GM18951 (cell line): ENCODE results near the gene RYR2.
"Not testable (repeated sequence)": the region's sequence is repeated elsewhere in the genome, so short reads cannot be mapped to it uniquely, and the experiment has no call there.

Source experiments
- POLR2A ChIP-seq: IDR thresholded peaks from 4 replicates; pipeline ENCODE4 v1.6.1; 2011; ENCODE audit warnings: mild to moderate bottlenecking; ENCODE audit not compliant: insufficient read length, insufficient read depth; ENCODE audit errors: extremely low read depth
- in situ Hi-C: fragments of 300-500 bp; cut with MboI; formaldehyde crosslinking; loops from one replicate; pipeline ENCODE4 v1.12.0; 2022; ENCODE audit warnings: low sequenced_read_pairs, mixed read lengths, inconsistent platforms; ENCODE audit not compliant: unreplicated experiment

Gene RYR2

DNA sequence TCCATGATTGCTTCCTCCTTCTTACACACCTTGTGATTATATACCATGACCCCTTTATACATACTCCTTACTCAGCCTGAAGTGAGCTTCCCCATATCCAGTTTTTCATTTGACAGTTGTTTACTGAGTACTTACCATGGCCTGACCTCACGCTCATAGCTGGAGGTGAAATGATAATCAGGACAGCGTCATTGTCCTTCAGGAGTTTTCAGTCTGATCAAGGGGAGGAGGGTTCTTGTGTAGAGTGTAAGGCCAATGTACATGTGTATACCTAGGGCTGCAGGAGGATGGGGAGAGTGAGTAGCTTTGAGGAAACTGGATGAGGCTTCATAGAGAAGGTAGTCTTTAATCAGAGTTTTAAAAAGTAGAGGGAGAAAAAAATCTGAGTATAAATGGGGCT lies 325.8 kb downstream of the RYR2 start:
- in situ Hi-C loops: no loop called here
- TF ChIP-seq POLR2A: no peak

DNA sequence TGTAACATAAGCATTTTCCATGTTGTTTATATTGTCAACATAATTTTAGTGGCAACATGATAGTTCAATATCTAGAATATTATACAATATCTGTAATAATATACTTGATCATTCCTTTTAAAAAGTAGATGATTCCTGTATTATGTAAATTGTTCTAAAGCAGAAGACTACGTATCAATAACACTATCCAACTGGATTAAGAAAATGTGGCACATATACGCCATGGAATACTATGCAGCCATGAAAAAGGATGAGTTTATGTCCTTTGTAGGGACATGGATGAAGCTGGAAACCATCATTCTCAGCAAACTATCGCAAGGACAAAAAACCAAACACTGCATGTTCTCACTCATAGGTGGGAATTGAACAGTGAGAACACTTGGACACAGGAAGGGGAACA lies 329.5 kb downstream of the RYR2 start:
- in situ Hi-C loops: not testable (repeated sequence)

DNA sequence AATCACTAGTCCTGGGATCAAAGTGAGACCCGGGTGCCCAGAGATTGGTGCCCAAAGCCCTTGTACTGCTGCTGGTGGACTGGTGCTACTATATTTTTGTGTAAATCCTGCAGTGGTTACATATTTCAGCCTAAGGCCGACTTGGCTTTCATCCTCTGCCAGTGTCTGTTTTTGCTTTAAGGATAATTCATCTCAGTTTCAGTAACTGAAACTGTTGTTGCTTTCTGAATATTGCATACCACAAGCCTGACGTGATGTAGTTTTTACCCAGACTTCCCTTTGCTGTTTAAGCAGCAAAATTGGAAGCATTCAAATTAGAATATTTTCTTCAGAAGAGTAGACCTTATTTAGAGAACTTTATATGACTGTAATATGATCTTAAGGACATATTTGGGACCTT lies 341.8 kb downstream of the RYR2 start:
- no peak for TF ChIP-seq POLR2A
- in situ Hi-C loops: loop anchor here (25.0 kb wide), 1 partner anchor 1271 kb away; no protein-coding TSS in a partner anchor

DNA sequence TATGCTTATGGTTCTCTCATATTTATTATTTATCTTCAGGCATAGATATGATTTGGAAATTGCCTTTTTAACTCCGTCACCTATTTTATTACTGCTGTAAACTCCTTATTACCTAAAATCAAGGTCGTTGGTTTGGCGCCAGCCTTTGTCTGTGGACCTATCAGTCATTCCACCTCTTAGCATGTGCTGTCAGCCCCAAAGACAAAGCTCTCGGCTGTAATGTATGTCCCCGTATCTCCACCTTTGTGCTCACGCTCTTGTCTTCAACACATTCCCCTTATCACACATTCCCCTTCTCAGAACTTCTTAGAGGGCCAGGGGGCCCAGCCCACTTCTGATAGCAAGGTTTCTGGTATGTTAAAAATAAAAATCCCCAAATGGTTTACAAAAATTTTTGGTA lies 342.2 kb downstream of the RYR2 start:
- in situ Hi-C loops: loop anchor here (25.0 kb wide), 1 partner anchor 1272 kb away; no protein-coding TSS in a partner anchor
- no peak for TF ChIP-seq POLR2A

DNA sequence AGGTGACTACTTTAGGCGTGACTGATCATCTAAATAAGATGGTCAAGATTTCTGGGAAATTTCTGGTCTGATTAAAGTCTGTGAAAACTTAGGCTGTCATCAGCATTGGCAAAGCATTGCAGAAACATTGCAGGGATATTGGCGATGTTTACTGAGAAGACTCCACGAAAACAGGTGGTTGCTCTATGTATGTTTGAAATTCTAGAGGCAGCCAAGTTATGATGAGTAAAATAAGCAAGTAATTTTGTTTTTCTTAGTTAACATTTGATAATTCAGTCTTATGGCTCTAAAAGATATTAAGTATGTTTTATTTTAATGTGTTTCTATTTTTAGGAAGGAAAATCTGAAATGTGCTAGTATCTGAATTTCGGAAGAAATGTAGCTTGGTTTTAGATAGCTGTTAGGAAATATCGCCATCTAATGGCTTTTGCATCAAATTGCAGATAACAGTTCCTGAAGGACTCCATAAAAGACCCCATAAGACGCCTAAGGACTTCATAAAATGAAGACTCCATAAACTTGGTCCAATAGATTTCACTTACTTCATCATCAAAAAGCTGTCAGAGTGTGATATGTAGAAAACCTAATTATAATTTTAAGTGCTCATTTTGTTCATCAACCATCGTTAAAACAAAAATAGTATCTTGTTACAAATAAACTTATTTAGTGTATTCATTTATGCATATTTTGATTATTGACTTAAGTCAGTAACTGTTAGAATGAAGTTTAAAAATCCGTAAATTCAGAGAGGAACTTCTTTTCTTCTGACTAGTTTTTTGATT lies 344.6 kb downstream of the RYR2 start:
- in situ Hi-C loops: loop anchor here (25.0 kb wide), 1 partner anchor 1274 kb away; no protein-coding TSS in a partner anchor
- TF ChIP-seq POLR2A: no peak

DNA sequence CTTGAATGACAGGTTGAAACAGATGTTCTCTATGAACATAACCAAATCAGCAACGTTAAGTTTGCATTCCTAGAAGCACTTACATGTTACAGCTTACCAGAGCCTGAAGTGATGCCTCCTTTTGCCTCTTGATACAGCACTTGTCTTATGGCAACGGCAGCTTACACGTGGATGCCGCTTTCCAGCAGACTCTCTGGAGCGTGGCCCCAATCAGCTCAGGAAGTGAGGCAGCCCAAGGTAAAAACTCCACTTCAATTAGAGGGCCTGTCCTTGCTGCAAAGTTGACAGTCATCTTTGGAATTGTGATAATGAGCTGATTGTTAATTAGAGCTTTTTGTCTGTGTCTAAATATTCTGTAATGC lies 345.1 kb downstream of the RYR2 start:
- in situ Hi-C loops: loop anchor here (25.0 kb wide), 1 partner anchor 1275 kb away; no protein-coding TSS in a partner anchor
- no peak for TF ChIP-seq POLR2A

DNA sequence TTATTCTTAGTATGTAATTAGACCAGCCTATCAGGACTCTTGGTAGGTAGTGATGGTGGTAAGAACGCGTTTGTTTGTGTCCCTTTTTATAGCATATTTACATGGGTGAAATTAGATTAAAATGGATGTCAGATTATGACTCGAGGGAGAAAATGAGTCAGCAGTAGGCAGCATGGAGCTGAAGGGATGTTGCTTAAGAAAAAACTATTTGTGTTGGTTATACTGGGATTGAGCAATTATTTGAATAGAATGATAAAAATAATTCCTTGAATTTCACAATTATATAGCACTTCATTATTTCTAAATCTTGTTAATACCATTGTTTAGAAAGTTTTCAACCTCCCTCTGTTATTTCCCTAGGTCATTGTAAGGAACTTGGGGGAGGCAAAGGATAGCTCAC lies 348.8 kb downstream of the RYR2 start:
- in situ Hi-C loops: loop anchor here (25.0 kb wide), 1 partner anchor 1279 kb away; no protein-coding TSS in a partner anchor
- TF ChIP-seq POLR2A: no peak

DNA sequence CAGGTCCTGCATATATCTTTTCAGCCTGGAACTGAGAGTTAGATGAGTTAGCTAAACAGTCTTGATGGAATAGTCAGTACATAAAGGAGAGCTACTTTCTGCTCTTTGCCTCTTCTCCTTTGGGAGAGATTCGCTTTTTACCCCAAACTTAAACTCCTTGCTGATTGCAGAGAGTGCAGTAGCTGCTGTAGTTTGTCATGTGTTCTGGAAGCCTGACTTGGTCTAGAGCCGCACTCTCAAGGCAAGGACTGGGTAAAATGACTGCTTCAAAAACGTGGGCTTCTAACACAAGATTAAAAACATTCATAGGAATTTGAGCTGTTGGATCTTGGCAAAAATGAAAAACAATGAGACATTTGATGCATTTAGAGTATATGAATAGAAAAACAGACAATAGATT lies 351.6 kb downstream of the RYR2 start:
- in situ Hi-C loops: loop anchor here (25.0 kb wide), 1 partner anchor 1281 kb away; no protein-coding TSS in a partner anchor
- no peak for TF ChIP-seq POLR2A

DNA sequence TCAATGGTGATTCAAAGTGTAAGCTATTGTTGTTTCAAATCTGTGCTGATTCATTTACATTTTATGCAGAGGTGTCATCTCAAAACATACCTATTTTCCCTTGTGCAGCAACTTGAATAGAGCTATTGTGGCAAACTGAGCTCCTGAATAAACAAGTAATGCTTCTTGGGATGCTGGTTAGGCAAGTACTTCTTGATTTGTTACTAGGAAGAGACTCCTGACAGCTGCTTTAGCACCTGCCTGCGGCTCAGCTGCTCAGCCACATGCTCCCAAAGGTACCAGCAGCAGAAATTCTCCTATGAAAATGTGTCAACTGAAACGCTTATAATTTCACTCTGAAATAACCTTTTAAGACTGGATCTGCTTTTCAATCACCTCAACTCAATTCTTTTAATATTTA lies 352.3 kb downstream of the RYR2 start:
- in situ Hi-C loops: loop anchor here (25.0 kb wide), 1 partner anchor 1282 kb away; no protein-coding TSS in a partner anchor
- no peak for TF ChIP-seq POLR2A

DNA sequence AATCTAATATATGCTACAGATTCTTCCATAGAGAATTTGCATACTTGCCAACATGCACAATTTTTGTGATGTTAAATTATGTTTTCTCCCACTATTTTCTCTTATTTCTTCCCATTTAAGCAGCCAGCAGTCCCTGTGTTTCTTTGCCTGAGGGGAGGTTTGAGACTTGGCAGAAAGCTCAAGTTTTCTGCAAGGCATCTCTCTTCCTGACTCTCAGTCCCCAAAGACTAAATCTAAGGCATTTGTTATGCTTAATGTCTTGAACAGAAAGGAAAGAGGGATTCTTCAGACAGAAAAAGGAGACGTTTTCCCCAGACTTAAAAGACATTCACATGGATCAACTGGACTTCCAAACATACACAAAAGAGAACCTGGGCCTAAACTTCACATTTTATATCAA lies 354.4 kb downstream of the RYR2 start:
- in situ Hi-C loops: loop anchor here (25.0 kb wide), 1 partner anchor 1284 kb away; no protein-coding TSS in a partner anchor
- no peak for TF ChIP-seq POLR2A

DNA sequence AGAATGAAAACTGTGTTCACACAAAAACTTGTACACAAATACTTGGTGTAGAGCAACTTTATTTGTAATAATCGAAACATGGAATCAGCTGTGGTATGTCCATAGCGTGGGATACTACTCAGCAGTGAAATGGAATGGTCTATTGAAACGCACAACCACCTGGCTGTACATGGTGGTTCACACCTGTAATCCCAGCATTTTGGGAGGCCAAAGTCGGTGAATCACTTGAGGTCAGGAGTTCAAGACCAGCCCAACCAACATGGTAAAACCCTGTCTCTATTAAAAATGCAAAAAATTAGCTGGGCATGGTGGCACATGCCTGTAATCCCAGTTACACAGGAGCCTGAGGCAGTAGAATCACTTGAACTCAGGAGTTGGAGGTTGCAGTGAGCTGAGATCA lies 356.8 kb downstream of the RYR2 start:
- in situ Hi-C loops: loop anchor here (25.0 kb wide), 1 partner anchor 1286 kb away; no protein-coding TSS in a partner anchor
- TF ChIP-seq POLR2A: no peak

DNA sequence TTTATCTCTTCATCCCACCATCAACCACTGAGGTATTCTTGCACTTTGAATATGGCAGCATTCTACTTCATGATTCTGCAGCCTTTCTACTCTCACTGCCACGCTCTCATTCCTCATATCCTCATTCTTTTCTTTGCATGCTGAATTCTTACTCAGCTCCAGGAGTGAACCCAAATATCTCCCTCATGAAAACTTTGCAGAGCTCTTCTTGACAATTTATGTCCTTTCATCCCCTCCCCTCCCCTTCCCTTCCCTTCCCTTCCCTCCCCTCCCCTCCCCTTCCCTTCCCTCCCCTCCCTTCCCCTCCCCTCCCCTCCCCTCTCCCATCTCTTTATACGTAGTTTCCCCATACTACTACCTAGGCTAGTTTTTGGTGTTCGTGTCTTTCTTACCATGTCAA lies 363.9 kb downstream of the RYR2 start:
- TF ChIP-seq POLR2A: no peak
- in situ Hi-C loops: no loop called here

DNA sequence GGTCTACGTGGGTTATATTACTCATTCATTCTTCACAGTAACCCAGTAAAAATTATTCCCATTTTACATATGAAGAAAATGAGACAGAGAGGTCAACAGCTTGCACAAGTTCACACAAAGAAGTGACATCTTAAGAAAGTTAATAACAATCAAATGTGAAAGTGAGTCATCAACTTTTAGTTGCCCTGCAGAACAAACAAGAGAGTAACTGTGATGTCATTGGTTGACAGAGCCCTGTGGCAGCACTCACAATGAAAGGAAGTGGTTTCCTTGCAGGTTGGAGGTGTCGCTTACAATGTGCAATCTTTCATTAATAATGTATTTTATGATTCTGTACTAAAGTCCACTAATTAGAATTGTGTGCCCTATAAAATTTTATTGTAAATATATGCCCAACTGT lies 369.6 kb downstream of the RYR2 start:
- no peak for TF ChIP-seq POLR2A
- in situ Hi-C loops: no loop called here

DNA sequence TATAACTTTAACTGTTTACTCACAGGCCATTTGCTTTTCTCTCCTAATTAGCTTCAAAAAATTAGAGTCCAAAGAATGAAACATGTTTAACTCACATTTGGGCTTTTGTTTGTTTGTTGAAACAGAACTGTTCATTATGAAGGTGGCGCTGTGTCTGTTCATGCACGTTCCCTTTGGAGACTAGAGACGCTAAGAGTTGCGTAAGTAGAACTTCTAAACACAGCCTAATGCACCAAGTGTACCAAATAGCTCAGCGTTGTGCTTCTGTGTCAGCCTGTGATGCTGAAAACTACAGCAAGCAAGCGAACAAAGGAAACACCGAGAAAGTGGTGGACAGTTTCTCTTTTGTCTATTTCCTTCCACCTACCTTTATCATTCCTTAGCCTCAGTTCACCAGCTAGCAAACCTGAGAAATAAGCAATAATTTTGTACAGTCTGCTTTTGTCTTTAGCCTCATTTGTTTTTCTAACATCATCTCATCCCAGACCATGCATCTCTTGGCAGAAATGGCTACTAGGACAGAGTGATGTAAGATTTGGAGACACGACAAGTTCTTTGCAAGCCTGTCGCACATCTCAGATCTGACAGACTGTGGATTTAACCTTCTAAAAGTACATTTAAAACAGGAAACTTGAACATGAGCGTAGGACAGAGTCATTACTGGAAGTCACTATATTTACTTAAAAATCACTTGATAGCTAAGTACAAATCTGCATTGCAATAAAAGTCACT lies 375.1 kb downstream of the RYR2 start:
- in situ Hi-C loops: no loop called here
- TF ChIP-seq POLR2A: no peak

DNA sequence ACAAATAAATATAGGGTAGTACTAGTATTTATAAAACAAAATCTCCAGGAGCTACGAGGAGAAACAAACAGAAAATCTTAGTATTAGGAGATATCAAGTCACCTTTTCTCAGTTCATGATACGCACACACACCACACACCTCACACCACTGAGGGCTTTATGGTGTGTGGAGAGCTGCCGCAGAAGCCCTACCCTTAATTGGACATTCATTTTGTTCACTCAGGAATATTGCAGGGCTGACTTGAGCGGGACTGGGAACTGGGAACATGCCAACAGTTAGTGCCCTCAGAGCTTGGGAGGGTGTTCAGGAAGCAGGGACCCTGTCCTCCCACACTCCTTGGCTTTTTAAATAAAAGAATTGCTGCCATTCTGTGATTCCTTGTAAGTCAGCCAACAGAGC lies 386.8 kb downstream of the RYR2 start:
- TF ChIP-seq POLR2A: no peak
- in situ Hi-C loops: no loop called here
